22Rv1 (cell line): ENCODE measurements around the gene EPHA8.

Source experiments
- ZFX ChIP-seq: fragments of 450-650 bp; IDR thresholded peaks from 2 replicates; pipeline ENCODE4 v1.6.1; 2017; ENCODE audit warnings: antibody characterized with exemption, borderline replicate concordance
- TF ChIP-seq, protein P1 (sequence below): fragments of 450-650 bp; IDR thresholded peaks from 2 replicates; pipeline ENCODE4 v1.5.1; 2017; ENCODE audit warnings: mild to moderate bottlenecking

DNA sequence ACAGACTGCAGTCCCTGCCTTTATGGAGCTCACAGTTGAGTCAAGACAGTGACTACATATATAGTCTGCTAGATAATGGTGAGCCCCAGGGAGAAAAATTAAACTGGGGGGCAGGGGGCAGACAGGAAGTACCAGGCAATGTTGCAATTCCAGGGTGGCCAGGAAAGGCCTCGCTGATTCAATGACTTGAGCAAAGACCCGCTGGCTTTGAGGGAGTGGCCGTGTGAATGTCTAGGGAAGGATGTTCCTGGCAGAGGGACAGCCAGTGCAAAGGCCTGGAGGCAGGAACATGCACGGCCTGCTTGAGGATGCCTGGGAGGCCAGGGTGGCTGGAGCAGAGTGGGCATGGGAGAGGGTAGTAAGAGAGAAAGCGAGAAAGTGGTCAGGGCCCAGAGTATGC, 23.0 kb upstream of the EPHA8 start:
- no peak for TF ChIP-seq ZFX
- TF ChIP-seq, protein P1, sequence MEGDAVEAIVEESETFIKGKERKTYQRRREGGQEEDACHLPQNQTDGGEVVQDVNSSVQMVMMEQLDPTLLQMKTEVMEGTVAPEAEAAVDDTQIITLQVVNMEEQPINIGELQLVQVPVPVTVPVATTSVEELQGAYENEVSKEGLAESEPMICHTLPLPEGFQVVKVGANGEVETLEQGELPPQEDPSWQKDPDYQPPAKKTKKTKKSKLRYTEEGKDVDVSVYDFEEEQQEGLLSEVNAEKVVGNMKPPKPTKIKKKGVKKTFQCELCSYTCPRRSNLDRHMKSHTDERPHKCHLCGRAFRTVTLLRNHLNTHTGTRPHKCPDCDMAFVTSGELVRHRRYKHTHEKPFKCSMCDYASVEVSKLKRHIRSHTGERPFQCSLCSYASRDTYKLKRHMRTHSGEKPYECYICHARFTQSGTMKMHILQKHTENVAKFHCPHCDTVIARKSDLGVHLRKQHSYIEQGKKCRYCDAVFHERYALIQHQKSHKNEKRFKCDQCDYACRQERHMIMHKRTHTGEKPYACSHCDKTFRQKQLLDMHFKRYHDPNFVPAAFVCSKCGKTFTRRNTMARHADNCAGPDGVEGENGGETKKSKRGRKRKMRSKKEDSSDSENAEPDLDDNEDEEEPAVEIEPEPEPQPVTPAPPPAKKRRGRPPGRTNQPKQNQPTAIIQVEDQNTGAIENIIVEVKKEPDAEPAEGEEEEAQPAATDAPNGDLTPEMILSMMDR = no peak
